ENCODE data around the gene MBD3.

MBD3 gene

DNA sequence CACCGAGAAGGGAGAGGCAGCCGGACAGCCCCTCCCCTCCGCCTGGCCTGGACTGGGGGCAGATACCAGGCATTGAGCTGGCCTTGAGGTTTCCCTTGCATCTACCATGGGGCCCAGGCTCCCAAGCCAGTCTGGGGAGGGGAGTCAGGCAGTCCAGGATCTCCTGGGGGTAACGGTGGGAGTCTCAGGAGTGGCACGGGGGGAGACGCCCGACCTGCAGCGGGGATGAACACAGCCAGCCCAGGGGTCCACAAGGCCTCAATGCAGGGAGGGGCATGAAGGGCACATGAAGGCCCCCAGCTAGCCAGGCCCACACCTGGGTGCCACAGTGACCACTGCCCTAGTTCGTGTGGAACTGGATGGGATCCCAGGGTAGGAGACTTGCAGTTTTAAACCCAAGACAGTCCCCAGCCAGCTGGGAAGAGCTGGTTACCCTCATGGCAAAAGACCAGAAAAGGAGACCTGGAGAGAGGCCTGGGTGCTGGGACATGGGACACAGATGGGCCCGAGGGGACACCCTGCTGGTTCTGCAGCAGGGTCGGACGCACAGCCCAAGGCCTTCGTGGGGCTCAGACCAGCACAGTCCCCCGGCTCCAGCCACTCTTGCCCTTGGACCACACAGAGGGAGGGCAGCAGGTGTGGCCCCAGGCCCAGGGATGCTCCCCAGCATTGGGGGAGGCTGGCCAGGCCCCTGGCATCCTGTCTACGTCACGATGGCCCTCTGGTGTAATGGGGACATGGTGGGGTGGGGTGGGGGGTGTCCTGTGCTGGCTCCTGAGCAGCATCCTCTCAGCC is 17.2 kb upstream of the MBD3 start:
- Histone ChIP-seq H3K4me1 (ENCODE audit: control insufficient read depth, insufficient read depth, low read length, unreplicated experiment) (no peaks in the 10 kb centered on the region), H3K27ac (ENCODE audit: low read depth, low read length) (no peak overlapping the region), H3K4me3 (ENCODE audit: low read depth, low read length) (no peak overlapping the region), H3K27me3 (ENCODE audit: insufficient read depth, low read length) (no peaks in the 10 kb centered on the region), H3K36me3 (ENCODE audit: insufficient read depth, low read length) (no peaks in the 10 kb centered on the region), H3K79me2 (ENCODE audit: control insufficient read depth, insufficient read depth, low read length, unreplicated experiment) (peaks cover 4% of the 10 kb centered on the region), H2AFZ (ENCODE audit: low read length, unreplicated experiment) (no peak overlapping the region)

GRCh38 chr19:1609103-1609396 is 16.4 kb upstream of the MBD3 start:
- Histone ChIP-seq H3K27me3 (ENCODE audit: insufficient read depth, low read length) (no peaks in the 10 kb centered on the region), H2AFZ (ENCODE audit: low read length, unreplicated experiment) (no peak overlapping the region), H3K4me3 (ENCODE audit: low read depth, low read length) (no peak overlapping the region), H3K27ac (ENCODE audit: low read depth, low read length) (no peak overlapping the region), H3K79me2 (ENCODE audit: control insufficient read depth, insufficient read depth, low read length, unreplicated experiment) (peaks cover 12% of the 10 kb centered on the region), H3K4me1 (ENCODE audit: control insufficient read depth, insufficient read depth, low read length, unreplicated experiment) (no peaks in the 10 kb centered on the region), H3K36me3 (ENCODE audit: insufficient read depth, low read length) (no peaks in the 10 kb centered on the region)

- H3K36me3 ChIP-seq (ENCODE audit: insufficient read depth, low read length) = no peaks in the 10 kb centered on the region
- H3K4me3 ChIP-seq (ENCODE audit: low read depth, low read length) = no peak overlapping the region
- H3K27me3 ChIP-seq (ENCODE audit: insufficient read depth, low read length) = no peaks in the 10 kb centered on the region
- no peak overlapping the region for H2AFZ ChIP-seq (ENCODE audit: low read length, unreplicated experiment)
- H3K27ac ChIP-seq (ENCODE audit: low read depth, low read length) = no peak overlapping the region
- H3K79me2 ChIP-seq (ENCODE audit: control insufficient read depth, insufficient read depth, low read length, unreplicated experiment) = peaks cover 17% of the 10 kb centered on the region
- no peaks in the 10 kb centered on the region for H3K4me1 ChIP-seq (ENCODE audit: control insufficient read depth, insufficient read depth, low read length, unreplicated experiment)
These were observed 15.9 kb upstream of the MBD3 start for GRCh38 chr19:1608359-1609102.

- H3K79me2 ChIP-seq (ENCODE audit: control insufficient read depth, insufficient read depth, low read length, unreplicated experiment) = peaks cover 29% of the 10 kb centered on the region
- no peak overlapping the region for H3K27ac ChIP-seq (ENCODE audit: low read depth, low read length)
- H3K4me1 ChIP-seq (ENCODE audit: control insufficient read depth, insufficient read depth, low read length, unreplicated experiment) = no peaks in the 10 kb centered on the region
- no peaks in the 10 kb centered on the region for H3K27me3 ChIP-seq (ENCODE audit: insufficient read depth, low read length)
- no peak overlapping the region for H2AFZ ChIP-seq (ENCODE audit: low read length, unreplicated experiment)
- H3K36me3 ChIP-seq (ENCODE audit: insufficient read depth, low read length) = no peaks in the 10 kb centered on the region
- H3K4me3 ChIP-seq (ENCODE audit: low read depth, low read length) = peak overlapping the region; percentile 79
These were observed 13.5 kb upstream of the MBD3 start for GRCh38 chr19:1606138-1606651.

- H3K4me3 ChIP-seq (ENCODE audit: low read depth, low read length) = peak within 1 kb of the TSS; percentile 89
- peak within 1 kb of the TSS; percentile 65 for H3K27ac ChIP-seq (ENCODE audit: low read depth, low read length)
- no peaks in the 10 kb centered on the region for H3K27me3 ChIP-seq (ENCODE audit: insufficient read depth, low read length)
- H3K4me1 ChIP-seq (ENCODE audit: control insufficient read depth, insufficient read depth, low read length, unreplicated experiment) = no peaks in the 10 kb centered on the region
- peaks cover 34% of the 10 kb centered on the region for H3K79me2 ChIP-seq (ENCODE audit: control insufficient read depth, insufficient read depth, low read length, unreplicated experiment)
- H3K36me3 ChIP-seq (ENCODE audit: insufficient read depth, low read length) = no peaks in the 10 kb centered on the region
- H2AFZ ChIP-seq (ENCODE audit: low read length, unreplicated experiment) = peak within 1 kb of the TSS; percentile 90
These were observed 12.8 kb upstream of the MBD3 start, which contains the start of gene UQCR11 for GRCh38 chr19:1605236-1606137. UQCR11 (minus strand) TSS chr19:1605462; CDS start chr19:1605409, 53 bp downstream.

- Histone ChIP-seq H3K27ac (ENCODE audit: low read depth, low read length) (no peak overlapping the region), H2AFZ (ENCODE audit: low read length, unreplicated experiment) (no peak overlapping the region), H3K36me3 (ENCODE audit: insufficient read depth, low read length) (no peaks in the 10 kb centered on the region), H3K4me1 (ENCODE audit: control insufficient read depth, insufficient read depth, low read length, unreplicated experiment) (no peaks in the 10 kb centered on the region), H3K79me2 (ENCODE audit: control insufficient read depth, insufficient read depth, low read length, unreplicated experiment) (peaks cover 37% of the 10 kb centered on the region), H3K4me3 (ENCODE audit: low read depth, low read length) (no peak overlapping the region), H3K27me3 (ENCODE audit: insufficient read depth, low read length) (no peaks in the 10 kb centered on the region)
These were observed 9.5 kb upstream of the MBD3 start for GRCh38 chr19:1602091-1602707.

GRCh38 chr19:1601613-1602064 is 9.0 kb upstream of the MBD3 start:
- Histone ChIP-seq H3K36me3 (ENCODE audit: insufficient read depth, low read length) (no peaks in the 10 kb centered on the region), H3K27ac (ENCODE audit: low read depth, low read length) (no peak overlapping the region), H3K79me2 (ENCODE audit: control insufficient read depth, insufficient read depth, low read length, unreplicated experiment) (peaks cover 37% of the 10 kb centered on the region), H3K27me3 (ENCODE audit: insufficient read depth, low read length) (no peaks in the 10 kb centered on the region), H3K4me1 (ENCODE audit: control insufficient read depth, insufficient read depth, low read length, unreplicated experiment) (no peaks in the 10 kb centered on the region), H2AFZ (ENCODE audit: low read length, unreplicated experiment) (no peak overlapping the region), H3K4me3 (ENCODE audit: low read depth, low read length) (no peak overlapping the region)

DNA sequence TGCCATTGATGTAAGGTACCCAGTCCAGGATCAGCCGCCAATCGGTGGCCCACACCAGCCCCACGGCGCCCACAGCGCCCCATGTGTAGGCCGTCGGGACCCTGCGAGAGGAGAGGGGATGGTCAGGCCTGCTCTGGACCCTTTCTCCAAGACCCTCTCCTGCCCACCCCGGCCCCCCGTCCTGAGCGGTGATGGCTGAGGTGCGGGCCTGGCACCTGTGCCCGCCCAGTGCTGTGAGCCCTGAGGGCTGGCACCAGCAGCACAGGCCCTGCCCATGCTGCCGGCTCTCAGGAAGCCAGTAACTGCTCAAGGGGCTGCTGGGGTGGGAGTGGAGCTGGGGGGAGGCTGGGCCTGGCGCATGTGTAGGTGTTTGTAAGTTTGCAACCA is 6.8 kb upstream of the MBD3 start:
- H2AFZ ChIP-seq (ENCODE audit: low read length, unreplicated experiment) = no peak overlapping the region
- H3K36me3 ChIP-seq (ENCODE audit: insufficient read depth, low read length) = no peaks in the 10 kb centered on the region
- no peaks in the 10 kb centered on the region for H3K27me3 ChIP-seq (ENCODE audit: insufficient read depth, low read length)
- H3K4me3 ChIP-seq (ENCODE audit: low read depth, low read length) = no peak overlapping the region
- no peak overlapping the region for H3K27ac ChIP-seq (ENCODE audit: low read depth, low read length)
- no peaks in the 10 kb centered on the region for H3K4me1 ChIP-seq (ENCODE audit: control insufficient read depth, insufficient read depth, low read length, unreplicated experiment)
- H3K79me2 ChIP-seq (ENCODE audit: control insufficient read depth, insufficient read depth, low read length, unreplicated experiment) = peaks cover 29% of the 10 kb centered on the region

DNA sequence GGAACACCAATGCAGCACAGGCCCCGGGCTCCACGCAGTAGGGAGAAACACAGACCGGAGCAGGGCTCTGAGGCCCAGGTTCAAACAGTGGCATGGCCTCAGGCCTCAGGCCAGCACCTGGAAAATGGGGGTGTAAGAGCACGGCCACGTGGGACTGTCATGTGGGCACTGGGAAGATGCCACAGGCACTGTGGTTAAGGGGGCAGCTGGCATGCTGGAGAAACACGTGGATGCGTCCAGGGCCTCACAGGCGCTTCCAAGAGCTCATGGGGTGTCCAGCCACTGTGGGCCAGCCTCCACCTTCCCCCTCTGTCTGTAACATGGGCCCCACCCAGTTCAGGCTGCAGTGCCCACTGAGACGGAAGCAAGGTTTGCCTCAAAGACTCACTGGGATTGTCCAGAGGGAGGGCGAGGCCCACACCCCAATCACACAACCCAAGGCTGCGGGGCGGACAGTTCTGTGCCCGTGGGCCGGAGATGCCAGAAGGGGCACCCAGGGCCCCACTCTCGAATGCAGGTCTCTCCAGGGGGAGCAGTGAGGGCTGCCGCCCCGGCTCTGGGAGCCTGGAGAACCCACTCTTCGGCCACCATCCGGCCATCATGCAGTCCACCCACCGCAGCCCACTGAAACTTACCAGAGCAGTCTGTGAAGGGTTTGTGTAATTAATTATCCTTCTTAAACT is 6.3 kb upstream of the MBD3 start:
- no peaks in the 10 kb centered on the region for H3K36me3 ChIP-seq (ENCODE audit: insufficient read depth, low read length)
- H3K4me3 ChIP-seq (ENCODE audit: low read depth, low read length) = no peak overlapping the region
- no peaks in the 10 kb centered on the region for H3K27me3 ChIP-seq (ENCODE audit: insufficient read depth, low read length)
- no peak overlapping the region for H3K27ac ChIP-seq (ENCODE audit: low read depth, low read length)
- no peak overlapping the region for H2AFZ ChIP-seq (ENCODE audit: low read length, unreplicated experiment)
- peaks cover 23% of the 10 kb centered on the region for H3K79me2 ChIP-seq (ENCODE audit: control insufficient read depth, insufficient read depth, low read length, unreplicated experiment)
- no peaks in the 10 kb centered on the region for H3K4me1 ChIP-seq (ENCODE audit: control insufficient read depth, insufficient read depth, low read length, unreplicated experiment)

DNA sequence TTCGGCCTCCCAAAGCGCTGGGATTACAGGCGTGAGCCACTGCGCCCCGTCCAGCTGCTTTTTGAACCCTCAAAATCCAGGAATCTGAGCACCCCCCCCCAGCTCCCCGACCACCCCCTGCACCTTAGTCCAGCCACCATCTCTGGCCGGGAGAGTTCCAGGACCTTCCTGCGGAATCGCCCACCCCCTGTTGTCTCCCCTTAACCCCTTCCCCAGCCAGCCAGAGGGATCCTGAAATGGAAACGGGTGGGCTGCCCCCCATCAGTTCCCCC is 772 bp upstream of the MBD3 start:
- H3K27ac ChIP-seq (ENCODE audit: low read depth, low read length) = no peak overlapping the region
- H3K27me3 ChIP-seq (ENCODE audit: insufficient read depth, low read length) = no peaks in the 10 kb centered on the region
- H3K36me3 ChIP-seq (ENCODE audit: insufficient read depth, low read length) = no peaks in the 10 kb centered on the region
- H3K4me1 ChIP-seq (ENCODE audit: control insufficient read depth, insufficient read depth, low read length, unreplicated experiment) = peaks cover 12% of the 10 kb centered on the region
- H3K4me3 ChIP-seq (ENCODE audit: low read depth, low read length) = peak overlapping the region; percentile 70; the same call in 1 of the 2 replicates
- peaks cover 29% of the 10 kb centered on the region for H3K79me2 ChIP-seq (ENCODE audit: control insufficient read depth, insufficient read depth, low read length, unreplicated experiment)
- H2AFZ ChIP-seq (ENCODE audit: low read length, unreplicated experiment) = no peak overlapping the region
